ENCODE data around the gene CLCN5.

CLCN5 gene

GRCh38 chrX:49934148-49934547 lies 11.8 kb downstream of the CLCN5 start:
- no peak for DNase-seq (ENCODE audit: low spot score)

GRCh38 chrX:49934729-49935128 lies 12.3 kb downstream of the CLCN5 start:
- no peak for DNase-seq (ENCODE audit: low spot score)

- DNase-seq (ENCODE audit: low spot score) = no peak
These were observed 25.4 kb downstream of the CLCN5 start for GRCh38 chrX:49947781-49948180.

GRCh38 chrX:49949961-49950360 lies 27.6 kb downstream of the CLCN5 start:
- DNase-seq (ENCODE audit: low spot score) = no peak

- DNase-seq (ENCODE audit: low spot score) = no peak
These were observed 29.3 kb downstream of the CLCN5 start for GRCh38 chrX:49951524-49952193.

- no peak for DNase-seq (ENCODE audit: low spot score)
These were observed 33.9 kb downstream of the CLCN5 start for GRCh38 chrX:49956313-49956712.

- DNase-seq (ENCODE audit: low spot score) = no peak
These were observed 36.5 kb downstream of the CLCN5 start for GRCh38 chrX:49958727-49959485.

- no peak for DNase-seq (ENCODE audit: low spot score)
These were observed 37.2 kb downstream of the CLCN5 start for GRCh38 chrX:49959602-49960001.

GRCh38 chrX:49960061-49960460 lies 37.7 kb downstream of the CLCN5 start:
- DNase-seq (ENCODE audit: low spot score) = no peak

- no peak for DNase-seq (ENCODE audit: low spot score)
These were observed 48.3 kb downstream of the CLCN5 start for GRCh38 chrX:49970674-49971073.

- DNase-seq (ENCODE audit: low spot score) = no peak
These were observed 50.0 kb downstream of the CLCN5 start for GRCh38 chrX:49972328-49972860.

- DNase-seq (ENCODE audit: low spot score) = no peak
These were observed 54.3 kb downstream of the CLCN5 start for GRCh38 chrX:49976682-49977197.

- no peak for DNase-seq (ENCODE audit: low spot score)
These were observed 55.1 kb downstream of the CLCN5 start for GRCh38 chrX:49977319-49978090.

- no peak for DNase-seq (ENCODE audit: low spot score)
These were observed 55.8 kb downstream of the CLCN5 start for GRCh38 chrX:49978176-49978575.

- DNase-seq (ENCODE audit: low spot score) = no peak
These were observed 63.7 kb downstream of the CLCN5 start for GRCh38 chrX:49986058-49986457.

- no peak for DNase-seq (ENCODE audit: low spot score)
These were observed 65.3 kb downstream of the CLCN5 start for GRCh38 chrX:49987651-49988050.

GRCh38 chrX:49988143-49988542 lies 65.7 kb downstream of the CLCN5 start:
- DNase-seq (ENCODE audit: low spot score) = no peak

- no peak for DNase-seq (ENCODE audit: low spot score)
These were observed 69.4 kb downstream of the CLCN5 start for GRCh38 chrX:49991758-49992157.

GRCh38 chrX:49992853-49993252 lies 70.5 kb downstream of the CLCN5 start:
- DNase-seq (ENCODE audit: low spot score) = no peak

GRCh38 chrX:49993661-49994060 lies 71.3 kb downstream of the CLCN5 start:
- no peak for DNase-seq (ENCODE audit: low spot score)

- DNase-seq (ENCODE audit: low spot score) = no peak
These were observed 72.8 kb downstream of the CLCN5 start for GRCh38 chrX:49995107-49995731.
